Measurements from ENCODE around the gene BANF2.

Gene BANF2

GRCh38 chr20:17664025-17664633 is 35.6 kb upstream of the BANF2 start:
- no peak for DNase-seq

DNA sequence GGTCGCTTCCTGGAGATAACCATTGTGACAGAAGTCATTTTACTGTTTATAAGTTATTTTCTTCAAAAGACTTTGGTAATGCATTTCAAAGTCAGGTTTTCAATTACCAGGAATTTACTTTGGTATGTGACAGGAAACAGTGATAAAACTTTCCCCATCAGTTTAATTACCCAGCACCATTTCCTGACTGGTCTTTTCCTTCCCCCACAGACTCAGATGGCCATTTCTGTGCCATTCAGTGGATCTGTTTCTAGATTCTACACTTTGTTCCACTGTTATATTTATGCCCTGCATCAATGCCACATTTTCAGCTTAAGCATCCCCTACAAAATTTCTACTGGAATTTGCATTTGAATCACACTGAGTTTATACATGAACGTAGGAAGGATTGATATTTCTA is 34.0 kb upstream of the BANF2 start:
- DNase-seq = peak in 1 of 2 donors; percentile 16

DNA sequence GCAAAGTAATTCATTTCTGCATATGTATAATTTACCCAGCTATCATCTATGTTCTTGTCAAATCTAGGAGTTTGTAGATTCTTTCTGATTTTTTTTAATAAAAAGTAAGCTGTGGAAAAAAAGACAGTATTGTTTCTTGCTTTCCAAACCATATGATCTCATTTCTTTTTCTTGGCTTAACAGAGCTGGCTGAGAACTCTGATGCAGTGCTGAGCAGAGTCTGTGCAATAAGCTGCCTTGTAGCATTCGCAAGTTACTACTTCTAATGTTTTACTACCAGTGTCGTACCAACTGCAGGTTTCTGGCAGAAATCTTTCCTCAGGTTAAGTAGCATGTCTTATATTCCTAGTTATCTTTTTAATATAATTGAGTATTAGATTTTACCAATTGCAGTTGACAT is 33.3 kb upstream of the BANF2 start:
- no peak for DNase-seq

DNA sequence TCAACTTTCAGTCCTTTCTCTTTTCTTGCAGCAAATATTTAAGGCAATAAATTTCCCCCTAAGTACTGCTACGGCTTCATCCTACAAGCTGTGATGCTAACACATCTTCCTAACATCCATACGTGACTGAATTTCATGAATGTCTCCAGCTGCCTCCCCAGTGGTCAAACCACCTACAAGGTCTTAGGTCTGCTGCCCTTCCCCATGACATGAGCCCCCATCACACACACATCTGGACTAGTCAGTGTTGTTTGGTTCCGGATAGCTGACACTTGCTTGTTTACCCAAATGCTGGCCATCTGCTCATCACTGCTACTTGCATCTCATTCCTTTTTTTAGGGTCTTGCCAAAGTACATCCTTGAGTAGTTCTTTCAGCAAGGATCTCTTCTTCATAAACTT is 32.3 kb upstream of the BANF2 start:
- no peak for DNase-seq

- DNase-seq = no peak
These were observed 31.3 kb upstream of the BANF2 start for GRCh38 chr20:17668432-17668831.

DNA sequence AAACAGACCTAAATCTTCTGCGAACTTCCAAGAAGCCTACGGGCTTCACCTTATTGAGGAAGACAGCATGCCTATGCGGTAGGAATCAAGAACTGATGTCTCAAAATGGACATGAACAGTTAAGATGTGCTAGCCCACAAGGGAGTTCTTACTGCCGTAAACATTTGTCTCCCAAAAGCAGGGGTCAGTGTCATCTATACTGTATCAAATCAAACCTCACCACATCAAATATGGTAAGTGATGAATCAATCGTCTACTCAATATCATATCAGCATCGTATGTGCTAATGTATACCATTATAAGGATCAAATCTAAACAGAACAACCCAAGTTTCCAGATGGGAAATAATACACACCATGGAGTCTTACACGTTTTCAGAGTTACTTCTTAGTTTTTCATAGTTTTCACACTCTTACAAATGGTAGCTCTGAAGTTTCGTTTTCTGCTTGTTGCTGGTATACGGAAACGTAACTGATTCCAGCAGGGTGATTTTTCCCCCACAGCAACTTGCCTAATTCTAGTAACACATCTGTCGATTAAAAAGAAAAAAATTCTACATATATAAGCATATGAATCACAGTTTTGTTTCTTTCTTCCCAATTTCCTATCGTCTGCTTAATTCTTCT is 30.3 kb upstream of the BANF2 start:
- no peak for DNase-seq

GRCh38 chr20:17671011-17671410 is 28.8 kb upstream of the BANF2 start:
- DNase-seq = no peak

- DNase-seq = no peak
These were observed 28.2 kb upstream of the BANF2 start for GRCh38 chr20:17671565-17671964.

- DNase-seq = no peak
These were observed 26.7 kb upstream of the BANF2 start for GRCh38 chr20:17673084-17673483.

DNA sequence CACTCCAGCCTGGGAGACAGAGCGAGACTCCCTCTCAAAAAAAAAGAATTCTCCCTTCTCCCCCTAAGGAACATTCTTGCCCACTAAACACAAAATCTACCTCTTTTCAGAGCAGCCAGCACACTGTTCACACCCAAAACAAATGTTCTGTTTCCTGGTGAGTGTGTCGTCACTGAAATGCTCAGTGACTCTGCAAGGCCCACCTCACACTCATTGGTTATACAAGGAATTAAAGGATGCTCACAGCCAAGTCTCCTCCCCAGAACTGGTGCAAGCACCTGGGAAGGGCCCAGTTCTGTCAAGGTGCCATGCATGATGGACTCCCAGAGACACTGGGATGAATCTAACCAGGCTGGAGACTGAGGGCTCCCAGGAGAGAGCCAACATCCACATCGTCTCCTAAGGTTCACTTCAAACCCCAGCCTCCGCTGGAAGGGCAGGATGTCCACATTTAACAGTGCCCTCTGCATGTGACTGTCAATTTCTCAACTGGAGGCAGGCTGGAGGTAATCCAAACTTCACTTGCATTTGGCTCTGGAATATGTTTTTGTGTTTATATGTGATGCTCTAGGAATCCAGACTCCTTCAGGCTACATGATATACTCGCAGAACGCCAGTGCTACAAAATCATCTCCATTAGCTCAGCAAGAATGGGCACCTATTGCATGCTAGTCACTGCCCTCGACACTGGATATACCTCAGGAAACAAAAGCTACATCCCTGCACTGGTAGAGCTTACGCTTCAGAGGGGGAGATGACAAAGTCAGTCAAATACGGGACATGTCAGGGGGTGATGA is 24.8 kb upstream of the BANF2 start:
- no peak for DNase-seq

DNA sequence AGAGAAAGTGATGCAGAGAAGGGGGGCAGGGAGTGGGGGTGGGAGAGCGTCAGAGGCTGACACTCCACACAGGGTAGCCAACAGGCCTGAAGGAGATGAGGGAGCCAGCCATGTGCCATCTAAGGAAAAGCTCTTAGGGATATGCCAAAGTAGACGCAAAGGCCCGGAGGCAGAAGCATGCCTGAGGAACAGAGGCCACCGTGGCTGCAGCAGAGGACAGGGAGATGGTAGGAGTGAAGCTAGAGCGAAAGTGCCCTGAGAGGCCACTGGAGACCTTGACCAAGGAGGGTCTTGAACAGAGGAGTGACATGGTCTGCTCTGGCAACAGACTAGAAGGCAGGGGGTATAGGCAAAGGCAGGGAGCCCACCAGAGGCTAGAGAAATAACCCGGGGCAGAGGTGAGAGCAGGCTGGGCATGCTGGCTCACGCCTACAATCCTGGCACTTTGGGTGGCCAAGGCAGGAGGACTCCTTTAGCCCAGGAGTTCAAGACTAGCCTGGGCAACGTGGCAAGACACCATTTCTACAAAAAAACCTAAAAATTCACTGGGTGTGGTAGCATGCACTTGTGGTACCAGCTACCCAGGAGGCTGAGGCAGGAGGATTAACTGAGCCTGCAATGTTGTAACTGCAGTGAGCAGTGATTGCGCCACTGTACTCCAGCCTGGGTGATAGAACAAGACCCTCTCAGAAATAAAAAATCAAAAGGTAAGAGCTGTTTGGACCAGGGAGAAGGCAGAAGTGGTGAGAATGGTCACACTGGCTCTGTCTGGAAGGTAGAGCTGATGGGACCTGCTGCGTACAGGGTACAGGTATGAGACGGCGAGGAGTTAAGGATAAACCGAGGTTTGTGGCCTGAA is 24.0 kb upstream of the BANF2 start:
- no peak for DNase-seq

- DNase-seq = no peak
These were observed 23.4 kb upstream of the BANF2 start for GRCh38 chr20:17676378-17676759.

DNA sequence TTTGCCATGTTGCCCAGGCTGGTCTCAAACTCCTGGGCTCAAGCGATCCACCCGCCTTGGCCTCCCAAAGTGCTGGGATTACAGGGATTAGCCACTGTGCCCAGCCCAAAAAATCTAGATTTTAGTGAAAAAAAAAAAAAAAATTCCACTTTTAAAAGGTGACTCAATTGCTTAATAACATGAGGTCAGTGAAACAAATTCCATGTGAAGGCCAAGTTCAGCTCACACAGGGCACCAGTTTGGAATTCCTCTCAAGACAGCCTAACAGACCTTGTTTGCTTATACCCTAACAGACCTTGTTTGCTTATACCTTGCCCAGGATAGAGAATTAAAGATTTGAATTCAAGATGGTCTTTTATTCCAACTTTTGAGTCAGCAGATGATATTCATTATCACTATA is 22.8 kb upstream of the BANF2 start:
- DNase-seq = no peak

DNA sequence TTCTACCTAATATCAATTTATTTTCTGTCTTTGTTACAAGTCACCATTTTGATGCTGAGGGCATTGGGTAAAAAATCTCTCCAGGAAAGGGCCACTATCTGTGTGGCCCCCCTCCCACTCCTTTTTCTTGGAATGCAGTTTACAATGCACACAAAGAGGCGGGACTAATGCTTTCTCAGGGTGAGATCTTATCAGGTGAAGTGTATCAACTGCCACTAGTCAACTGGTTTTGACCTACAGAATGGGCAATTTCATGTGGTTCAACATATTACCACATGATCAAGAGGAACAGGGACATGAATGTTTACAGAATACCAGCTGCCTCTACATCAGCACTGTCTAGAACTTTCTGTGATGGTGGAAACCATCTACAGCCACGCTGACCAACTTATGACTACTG is 21.5 kb upstream of the BANF2 start:
- DNase-seq = no peak

DNA sequence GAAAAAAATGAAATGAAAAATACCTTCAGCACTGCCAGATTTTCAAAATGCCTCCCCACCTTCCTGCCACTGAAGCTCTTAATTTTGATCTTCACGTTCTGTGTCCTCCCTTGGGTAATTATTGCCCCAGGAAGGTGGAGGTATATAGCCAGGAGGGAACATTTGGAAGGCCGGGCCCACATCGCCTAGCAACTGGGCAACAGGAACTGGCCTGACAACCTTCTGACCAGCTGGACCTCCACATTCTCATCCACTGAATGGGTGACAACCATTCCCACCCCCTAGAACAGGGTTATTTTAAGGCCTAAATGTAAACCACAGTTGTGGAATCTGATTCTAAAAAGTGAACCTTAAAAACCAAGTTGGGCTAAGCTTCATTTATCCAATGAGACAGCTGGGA is 20.9 kb upstream of the BANF2 start:
- no peak for DNase-seq

DNA sequence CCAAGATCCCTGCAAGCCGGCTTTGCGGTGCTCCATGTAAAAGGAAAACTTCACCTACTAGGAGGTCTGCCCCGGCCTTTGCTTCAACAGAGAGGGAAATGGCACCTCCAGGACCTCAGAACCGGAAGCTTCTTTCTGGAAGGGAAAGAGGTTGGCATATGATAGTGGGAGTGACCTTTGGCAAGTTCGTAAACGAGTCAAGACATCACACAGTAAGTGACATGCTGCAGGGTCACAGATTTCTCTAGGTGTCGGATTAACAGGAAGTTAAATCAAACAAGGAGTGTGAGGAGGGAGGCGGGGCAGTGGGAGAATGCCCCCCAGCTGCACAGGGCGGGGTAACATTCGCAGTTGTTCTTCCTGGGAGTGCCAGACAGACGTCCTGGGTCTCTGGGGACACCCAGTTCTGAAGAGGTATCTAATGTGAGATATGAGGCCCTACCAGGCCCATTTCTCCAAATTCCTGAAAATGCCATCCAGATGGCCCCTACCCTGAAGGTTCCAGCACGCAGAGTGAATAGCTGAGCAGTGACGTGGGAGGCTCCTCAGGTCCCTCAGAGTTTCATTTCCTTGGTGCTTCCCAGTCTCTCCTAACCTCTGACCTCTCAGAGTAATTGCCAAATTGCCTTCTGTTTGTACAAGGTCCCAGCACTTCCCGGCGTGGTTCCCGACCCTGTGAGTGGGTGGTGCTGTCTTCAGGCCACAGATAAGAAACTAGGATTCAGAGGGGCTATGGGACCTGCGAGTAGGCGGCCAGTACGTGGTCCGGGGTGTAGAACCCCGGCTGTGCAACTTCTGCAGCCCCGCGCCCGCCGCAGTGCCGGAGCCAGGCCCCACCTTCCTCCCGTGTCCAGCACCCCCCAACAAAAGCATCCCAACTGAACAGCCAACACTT is 19.6 kb upstream of the BANF2 start:
- peak; percentile 38 to 51 for DNase-seq

- DNase-seq = peak; percentile 75 to 82
These were observed 18.7 kb upstream of the BANF2 start for GRCh38 chr20:17680836-17681725.

- DNase-seq = no peak
These were observed 18.1 kb upstream of the BANF2 start for GRCh38 chr20:17681726-17682102.

- peak; percentile 98 for DNase-seq
These were observed 17.5 kb upstream of the BANF2 start, which contains the start of gene RRBP1 for GRCh38 chr20:17682103-17682888. RRBP1 (minus strand) TSS chr20:17682242; CDS start chr20:17660507, 21,735 bp downstream.

GRCh38 chr20:17682889-17683198 is 16.9 kb upstream of the BANF2 start:
- DNase-seq = no peak

All from CD4-positive, alpha-beta T cell treated with Interferon alpha-2 for 1 hour (primary cell).